ENCODE results near the gene CYP8B1. TPM values are rescaled to one million over a fixed set of nuclear protein-coding genes. Genes with fewer than 3 reads are reported as not detected.

The CYP8B1 gene
- total and polyA plus RNA-seq, 2 of the 8 experiments (the other 6 are each of a cell fraction or from before 2014, with no cell fraction given): not detected

DNA sequence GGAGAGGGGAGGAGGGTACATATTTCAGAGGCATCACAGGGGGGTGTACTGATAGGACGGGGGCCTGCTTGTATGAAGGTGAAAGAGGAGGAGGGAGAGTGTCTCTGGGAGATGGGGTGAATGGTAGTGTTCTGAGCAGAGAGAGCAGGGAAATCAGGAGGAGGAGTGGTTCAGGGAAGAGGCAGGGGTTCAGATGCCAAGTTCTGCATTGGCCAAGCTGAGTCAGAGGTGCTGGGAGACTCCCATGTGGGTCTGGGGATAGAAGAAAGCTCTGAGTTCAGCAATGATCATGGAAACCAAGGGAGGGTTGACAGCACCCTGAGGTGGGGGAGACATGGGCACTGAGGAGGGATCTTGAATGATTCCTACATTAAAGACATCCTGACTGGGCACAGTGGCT, 3.0 kb downstream of the CYP8B1 start:
- no peak overlapping the region for H2BK120ac ChIP-seq (replicated peaks; ENCODE audit: low read depth, low read length)
- no peak overlapping the region for H3K4me2 ChIP-seq (ENCODE audit: insufficient read depth in 1 of 2, low read depth in 2 of 2, low read length in 2 of 2)

More for the DNA sequence above, 3.0 kb downstream of the CYP8B1 start:
- ChIA-PET POLR2A (ENCODE audit: partially characterized antibody) (interaction anchor here (1.2 kb wide), 1 partner anchor 8 kb away, joined by 5 read pairs; no protein-coding TSS in a partner anchor), CTCF (ENCODE audit: partially characterized antibody) (interaction anchor here (1.4 to 1.8 kb wide), 2 partner anchors 21 to 33 kb away, joined by 3 to 6 read pairs; no protein-coding TSS in a partner anchor)
- H3K14ac ChIP-seq (ENCODE audit: insufficient read length): no peak overlapping the region
- H2BK15ac ChIP-seq (ENCODE audit: low read length): no peak overlapping the region
- H4K91ac ChIP-seq (replicated peaks; ENCODE audit: insufficient read length, low read length): no peak overlapping the region
- H3K4me1 ChIP-seq (replicated peaks in 1 of 4; ENCODE audit: control insufficient read depth in 3 of 4, insufficient read depth in 4 of 4, low read length in 3 of 4): no peaks in the 10 kb centered on the region
- FAIRE-seq (no peak), DNase-seq (ENCODE audit: low read depth in 1 of 2, low spot score in 2 of 2) (no peak)
- H3K23ac ChIP-seq (ENCODE audit: insufficient read length): no peak overlapping the region
- no peak overlapping the region for H2BK5ac ChIP-seq (ENCODE audit: low read depth, low read length)
- H3K23me2 ChIP-seq (ENCODE audit: low read depth, low read length): no peaks in the 10 kb centered on the region; the same call in 1 of the 2 replicates
- no peak overlapping the region for H3K27ac ChIP-seq (ENCODE audit: low read depth, low read length)
- WGBS, 2 experiments (ENCODE audit: extremely low coverage in 1 of 2, insufficient coverage in 1 of 2, insufficient read length in 1 of 2, insufficient replicate concordance in 2 of 2, low coverage in 1 of 2, low lambda C conversion rate in 2 of 2, missing lambda C conversion rate in 1 of 2): 88% methylated on average over 1 of the region's 1 CpG; no CpG with 5 or more reads in 1 of the 2 experiments
- no peak overlapping the region for H3K18ac ChIP-seq (ENCODE audit: extremely low read depth, low read length)
- TF ChIP-seq GABPA (IDR thresholded peaks at IDR 0.05; ENCODE audit: borderline replicate concordance, insufficient read depth, low read length): no peak
- no peak for TF ChIP-seq POLR2A (IDR thresholded peaks at IDR 0.05; ENCODE audit: control extremely low read depth in 1 of 2, low read depth in 2 of 2, low read length in 2 of 2)
- no peak for TF ChIP-seq EGR1 (IDR thresholded peaks at IDR 0.05; ENCODE audit: borderline replicate concordance, low read depth, low read length)
- no peak for TF ChIP-seq CHD1 (IDR thresholded peaks at IDR 0.05; ENCODE audit: low read depth, low read length)
- no peak for TF ChIP-seq BRCA1 (IDR thresholded peaks at IDR 0.05; ENCODE audit: low read depth, low read length)
- no peak for TF ChIP-seq JUND (IDR thresholded peaks at IDR 0.05; ENCODE audit: low read length)
- no peak for TF ChIP-seq EP300 (IDR thresholded peaks at IDR 0.05; ENCODE audit: borderline replicate concordance in 1 of 2, low read depth in 2 of 2, low read length in 2 of 2)
- no peak for TF ChIP-seq CEBPB (IDR thresholded peaks at IDR 0.05; ENCODE audit: low read depth, low read length)
- TF ChIP-seq RBBP5 (IDR thresholded peaks at IDR 0.05; ENCODE audit: borderline replicate concordance, low read depth, low read length): no peak
- TF ChIP-seq RFX5 (IDR thresholded peaks at IDR 0.05; ENCODE audit: borderline replicate concordance, low read depth, low read length): no peak
- TF ChIP-seq SP2 (IDR thresholded peaks at IDR 0.05; ENCODE audit: low read length): no peak
- H3K27me3 ChIP-seq (replicated peaks in 1 of 4; ENCODE audit: control insufficient read depth in 3 of 4, extremely low read depth in 1 of 4, insufficient read depth in 3 of 4, low read length in 3 of 4): peaks cover 0 to 2% (median under 1%) of the 10 kb centered on the region in 4 experiments; a peak in 2 of 7 replicates
- no peak overlapping the region for H2AK5ac ChIP-seq (ENCODE audit: low read depth, low read length)
- H3K4me3 ChIP-seq (ENCODE audit: extremely low read depth in 1 of 4, insufficient read depth in 2 of 4, low read depth in 3 of 4, low read length in 4 of 4): no peak overlapping the region
- H4K8ac ChIP-seq (ENCODE audit: extremely low read depth, insufficient read depth, low read length): no peak overlapping the region
- H3K9me3 ChIP-seq (ENCODE audit: insufficient read depth in 2 of 2, low read depth in 1 of 2, low read length in 1 of 2): no peaks in the 10 kb centered on the region
- no peak overlapping the region for H3K9ac ChIP-seq (replicated peaks in 1 of 4; ENCODE audit: extremely low read depth in 1 of 4, low read depth in 3 of 4, low read length in 3 of 4)
- H3K36me3 ChIP-seq (ENCODE audit: control insufficient read depth in 2 of 4, insufficient read depth in 4 of 4, low read length in 3 of 4): no peaks in the 10 kb centered on the region
- no peaks in the 10 kb centered on the region for H3K79me2 ChIP-seq (ENCODE audit: control insufficient read depth in 1 of 2, insufficient read depth in 2 of 2, low read length in 2 of 2)
- no peaks in the 10 kb centered on the region for H4K20me1 ChIP-seq (replicated peaks in 1 of 2; ENCODE audit: control insufficient read depth in 1 of 2, insufficient read depth in 2 of 2, low read length in 2 of 2)
- H2BK12ac ChIP-seq (ENCODE audit: low read depth, low read length): no peak overlapping the region
- no peak overlapping the region for H3K56ac ChIP-seq (replicated peaks; ENCODE audit: insufficient read length, low read depth, low read length)
- H2BK20ac ChIP-seq (ENCODE audit: low read length): no peak overlapping the region
- H4K5ac ChIP-seq (ENCODE audit: insufficient read length, low read depth, low read length): no peak overlapping the region
- no peak overlapping the region for H3K4ac ChIP-seq (replicated peaks; ENCODE audit: insufficient read length, low read depth, low read length)
- no peak overlapping the region for H2AFZ ChIP-seq (ENCODE audit: low read length)
- no peaks in the 10 kb centered on the region for H3K79me1 ChIP-seq (ENCODE audit: low read depth, low read length)

All from H1 (cell line).